HG03439 (cell line): ENCODE data around the gene UNC5C.
"Not testable (repeated sequence)": the region's sequence is repeated elsewhere in the genome, so short reads cannot be mapped to it uniquely, and the experiment has no call there.

ENCODE experiments used
- ATAC-seq: cut with Tn5 transposase; IDR thresholded peaks from one replicate; pipeline ENCODE4 v1.9.1; 2021; ENCODE audit warnings: mild to moderate bottlenecking, moderate library complexity; ENCODE audit not compliant: unreplicated experiment

UNC5C gene

GRCh38 chr4:95188701-95189370 lies 359.9 kb downstream of the UNC5C start:
- ATAC-seq, result no peak

- no peak for ATAC-seq
These were observed 362.1 kb downstream of the UNC5C start for GRCh38 chr4:95186666-95187065.

GRCh38 chr4:95183656-95184408 lies 364.9 kb downstream of the UNC5C start:
- ATAC-seq, result no peak

GRCh38 chr4:95181996-95182306 lies 366.8 kb downstream of the UNC5C start:
- ATAC-seq, result no peak

GRCh38 chr4:95181243-95181995 lies 367.4 kb downstream of the UNC5C start:
- no peak for ATAC-seq

- no peak for ATAC-seq
These were observed 368.1 kb downstream of the UNC5C start for GRCh38 chr4:95180531-95181242.

GRCh38 chr4:95178938-95179337 lies 369.8 kb downstream of the UNC5C start:
- ATAC-seq, result no peak

GRCh38 chr4:95171377-95171776 lies 377.4 kb downstream of the UNC5C start:
- not testable (repeated sequence) for ATAC-seq

GRCh38 chr4:95170176-95170575 lies 378.6 kb downstream of the UNC5C start:
- ATAC-seq, result no peak

GRCh38 chr4:95167805-95168204 lies 381.0 kb downstream of the UNC5C start:
- no peak for ATAC-seq

- peak; percentile 83 for ATAC-seq
These were observed 382.7 kb downstream of the UNC5C start for GRCh38 chr4:95165926-95166524.

- no peak for ATAC-seq
These were observed 385.9 kb downstream of the UNC5C start for GRCh38 chr4:95162867-95163266.

- ATAC-seq, result no peak
These were observed 386.8 kb downstream of the UNC5C start for GRCh38 chr4:95161781-95162469.

- no peak for ATAC-seq
These were observed 389.4 kb downstream of the UNC5C start for GRCh38 chr4:95159384-95159783.

GRCh38 chr4:95158626-95159025 lies 390.1 kb downstream of the UNC5C start:
- no peak for ATAC-seq

- no peak for ATAC-seq
These were observed 390.7 kb downstream of the UNC5C start for GRCh38 chr4:95158045-95158444.

GRCh38 chr4:95157596-95157995 lies 391.2 kb downstream of the UNC5C start:
- ATAC-seq, result no peak

GRCh38 chr4:95156452-95156765 lies 392.4 kb downstream of the UNC5C start:
- no peak for ATAC-seq

GRCh38 chr4:95155759-95156451 lies 392.9 kb downstream of the UNC5C start:
- ATAC-seq, result no peak

- ATAC-seq, result no peak
These were observed 395.6 kb downstream of the UNC5C start for GRCh38 chr4:95153182-95153581.
